SU-DHL-6 (cell line): ENCODE results near the gene BCAS1.

ENCODE experiments used
- CTCF ChIP-seq: fragments of 200-600 bp; sonication (generic); IDR thresholded peaks from one replicate; pipeline ENCODE4 v1.5.1; 2017; ENCODE audit warnings: antibody characterized with exemption, mild to moderate bottlenecking, low read length, moderate library complexity; ENCODE audit not compliant: insufficient read depth, poor library complexity, severe bottlenecking
- EZH2phosphoT487 ChIP-seq: fragments of 200-600 bp; sonication (generic), shearing (Covaris generic); conservative IDR thresholded peaks from 2 replicates; pipeline ENCODE4 v1.6.1; 2018; ENCODE audit warnings: mild to moderate bottlenecking, antibody characterized with exemption, low read length, moderate library complexity, mixed read lengths

DNA sequence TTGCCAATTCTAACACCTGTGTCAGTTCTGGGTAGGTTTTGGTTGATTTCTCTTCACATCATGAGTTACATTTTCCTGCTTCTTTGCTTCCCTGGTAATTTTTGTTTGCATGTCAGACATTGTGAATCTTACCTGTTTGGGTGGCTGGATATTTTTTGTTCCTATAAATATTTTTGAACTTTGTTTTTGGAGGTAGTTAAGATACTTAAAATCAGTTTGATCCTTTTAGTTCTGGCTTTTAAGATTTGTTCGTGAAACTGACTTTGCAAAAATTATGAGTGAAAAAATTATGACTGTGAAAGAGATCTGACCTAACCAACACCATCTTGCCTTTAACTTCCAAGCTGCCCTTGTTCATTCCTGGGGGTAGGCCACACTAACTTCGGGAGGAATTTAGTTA lies 69.5 kb downstream of the BCAS1 start:
- TF ChIP-seq CTCF: no peak
- no peak for TF ChIP-seq EZH2phosphoT487
